Renal pelvis (tissue), 4 donors: ENCODE data around the gene ARHGAP15. TPM values are rescaled to one million over a fixed set of nuclear protein-coding genes. Genes with fewer than 3 reads are reported as not detected.

Experiments
- DNase-seq: peaks from one replicate; pipeline ENCODE4 v3.0.0-alpha.2; 2013
- polyA plus RNA-seq, 3 donors: library from polyadenylated mRNA; unstranded; fragments of 120-200 nt; gene quantifications; one replicate each; pipeline ENCODE4 v1.2.1, GENCODE V29; 2013; ENCODE audit not compliant: insufficient read length in 3 of 3

Gene ARHGAP15
- polyA plus RNA-seq, 3 donors: 3.9 to 4.5 (median 4.3) TPM

- DNase-seq: no peak
Observed at GRCh38 chr2:143451642-143452281, 322.5 kb downstream of the ARHGAP15 start.

- no peak for DNase-seq
Observed at GRCh38 chr2:143452817-143453451, 323.7 kb downstream of the ARHGAP15 start.

GRCh38 chr2:143453981-143454511 lies 324.8 kb downstream of the ARHGAP15 start:
- no peak for DNase-seq

GRCh38 chr2:143455317-143455716 lies 326.1 kb downstream of the ARHGAP15 start:
- DNase-seq: no peak

- no peak for DNase-seq
Observed at GRCh38 chr2:143458258-143459190, 329.3 kb downstream of the ARHGAP15 start.

GRCh38 chr2:143460382-143460781 lies 331.2 kb downstream of the ARHGAP15 start:
- DNase-seq: no peak

GRCh38 chr2:143463719-143464118 lies 334.5 kb downstream of the ARHGAP15 start:
- DNase-seq: no peak

- no peak for DNase-seq
Observed at GRCh38 chr2:143466391-143466790, 337.2 kb downstream of the ARHGAP15 start.

GRCh38 chr2:143467011-143467410 lies 337.8 kb downstream of the ARHGAP15 start:
- DNase-seq: no peak

- DNase-seq: no peak
Observed at GRCh38 chr2:143468341-143468888, 339.2 kb downstream of the ARHGAP15 start.

GRCh38 chr2:143469323-143469722 lies 340.1 kb downstream of the ARHGAP15 start:
- no peak for DNase-seq

- no peak for DNase-seq
Observed at GRCh38 chr2:143471550-143471949, 342.3 kb downstream of the ARHGAP15 start.

- DNase-seq: no peak
Observed at GRCh38 chr2:143473216-143473615, 344.0 kb downstream of the ARHGAP15 start.

- no peak for DNase-seq
Observed at GRCh38 chr2:143473820-143474219, 344.6 kb downstream of the ARHGAP15 start.

GRCh38 chr2:143474586-143474985 lies 345.4 kb downstream of the ARHGAP15 start:
- no peak for DNase-seq

GRCh38 chr2:143475041-143475776 lies 346.0 kb downstream of the ARHGAP15 start:
- DNase-seq: no peak

- DNase-seq: no peak
Observed at GRCh38 chr2:143476336-143477087, 347.3 kb downstream of the ARHGAP15 start.

GRCh38 chr2:143477714-143478443 lies 348.7 kb downstream of the ARHGAP15 start:
- no peak for DNase-seq

- no peak for DNase-seq
Observed at GRCh38 chr2:143480086-143480485, 350.9 kb downstream of the ARHGAP15 start.
